Neural progenitor cell (in vitro differentiated cells): ENCODE measurements around the gene MDM4.

Source experiments
- EZH2 ChIP-seq: fragments of 200-600 bp; sonication (generic); IDR thresholded peaks from 2 replicates; pipeline ENCODE4 v1.6.1; 2017; ENCODE audit warnings: antibody characterized with exemption, mild to moderate bottlenecking, moderate library complexity
- TF ChIP-seq, protein P1 (sequence below): fragments of 200-600 bp; sonication (generic); IDR thresholded peaks from 2 replicates; pipeline ENCODE4 v1.5.1; 2017; ENCODE audit warnings: antibody characterized with exemption, mild to moderate bottlenecking

GRCh38 chr1:204479387-204480136 lies 36.6 kb upstream of the MDM4 start:
- TF ChIP-seq, protein P1, sequence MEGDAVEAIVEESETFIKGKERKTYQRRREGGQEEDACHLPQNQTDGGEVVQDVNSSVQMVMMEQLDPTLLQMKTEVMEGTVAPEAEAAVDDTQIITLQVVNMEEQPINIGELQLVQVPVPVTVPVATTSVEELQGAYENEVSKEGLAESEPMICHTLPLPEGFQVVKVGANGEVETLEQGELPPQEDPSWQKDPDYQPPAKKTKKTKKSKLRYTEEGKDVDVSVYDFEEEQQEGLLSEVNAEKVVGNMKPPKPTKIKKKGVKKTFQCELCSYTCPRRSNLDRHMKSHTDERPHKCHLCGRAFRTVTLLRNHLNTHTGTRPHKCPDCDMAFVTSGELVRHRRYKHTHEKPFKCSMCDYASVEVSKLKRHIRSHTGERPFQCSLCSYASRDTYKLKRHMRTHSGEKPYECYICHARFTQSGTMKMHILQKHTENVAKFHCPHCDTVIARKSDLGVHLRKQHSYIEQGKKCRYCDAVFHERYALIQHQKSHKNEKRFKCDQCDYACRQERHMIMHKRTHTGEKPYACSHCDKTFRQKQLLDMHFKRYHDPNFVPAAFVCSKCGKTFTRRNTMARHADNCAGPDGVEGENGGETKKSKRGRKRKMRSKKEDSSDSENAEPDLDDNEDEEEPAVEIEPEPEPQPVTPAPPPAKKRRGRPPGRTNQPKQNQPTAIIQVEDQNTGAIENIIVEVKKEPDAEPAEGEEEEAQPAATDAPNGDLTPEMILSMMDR: no peak
- no peak for TF ChIP-seq EZH2
